ENCODE results near the gene SEC11C. TPM values are rescaled to one million over a fixed set of nuclear protein-coding genes. Genes with fewer than 3 reads are reported as not detected.

SEC11C gene
- total RNA-seq, 6 donors from 2014 or later: 12.6 to 78.3 (median 63.0) TPM

DNA sequence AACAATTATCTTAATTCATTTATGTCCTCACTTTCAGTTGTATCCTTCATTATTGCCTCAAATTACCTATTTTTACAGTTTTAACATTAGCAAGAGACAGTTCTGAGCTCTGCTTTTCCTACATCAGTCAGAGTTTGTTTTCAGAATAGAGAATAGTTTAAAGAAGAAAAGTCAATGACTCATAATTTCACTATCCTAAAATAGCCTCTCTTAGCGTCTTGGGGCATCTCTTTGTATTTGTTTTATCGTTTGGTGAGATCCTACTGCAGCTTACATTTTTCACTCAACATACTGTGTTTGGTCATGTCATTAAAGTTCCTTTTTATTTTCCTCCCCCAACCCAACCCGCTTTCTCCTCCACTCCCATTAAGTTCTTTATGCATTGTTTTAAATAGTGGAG, 3.8 kb downstream of the SEC11C start:
- ATAC-seq (ENCODE audit: low FRiP score in 2 of 2) (no peak), DNase-seq (no peak)
- Histone ChIP-seq H3K27me3 (no peaks in the 10 kb centered on the region), H3K9me3 (no peaks in the 10 kb centered on the region), H3K4me1 (peaks cover 7 to 29% (median 17%) of the 10 kb centered on the region in 4 donors), H3K27ac (no peak overlapping the region), H3K4me3 (no peak overlapping the region), H3K36me3 (no peaks in the 10 kb centered on the region)
- no peak for TF ChIP-seq EP300 (IDR thresholded peaks at IDR 0.05)
- no peak for TF ChIP-seq CTCF (IDR thresholded peaks at IDR 0.05)
- TF ChIP-seq POLR2A (IDR thresholded peaks at IDR 0.05): no peak
- TF ChIP-seq POLR2AphosphoS5 (IDR thresholded peaks at IDR 0.05): no peak
- WGBS, 2 donors: 50 to 66% methylated on average over 3 of the region's 3 CpGs

- H3K27me3 ChIP-seq: no peaks in the 10 kb centered on the region
- peaks cover 7 to 25% (median 15%) of the 10 kb centered on the region in 4 donors for H3K4me1 ChIP-seq
- H3K27ac ChIP-seq: no peak overlapping the region
- no peak for TF ChIP-seq CTCF (IDR thresholded peaks at IDR 0.05)
- TF ChIP-seq EP300 (IDR thresholded peaks at IDR 0.05): no peak
- no peak for TF ChIP-seq POLR2AphosphoS5 (IDR thresholded peaks at IDR 0.05)
- TF ChIP-seq POLR2A (IDR thresholded peaks at IDR 0.05): no peak
- DNase-seq (no peak), ATAC-seq (ENCODE audit: low FRiP score in 2 of 2) (no peak)
- H3K4me3 ChIP-seq: no peak overlapping the region
- peaks cover 0 to 3% (median 1%) of the 10 kb centered on the region in 4 donors for H3K36me3 ChIP-seq
- no peaks in the 10 kb centered on the region for H3K9me3 ChIP-seq
Observed at GRCh38 chr18:59144483-59144882, 4.8 kb downstream of the SEC11C start.

DNA sequence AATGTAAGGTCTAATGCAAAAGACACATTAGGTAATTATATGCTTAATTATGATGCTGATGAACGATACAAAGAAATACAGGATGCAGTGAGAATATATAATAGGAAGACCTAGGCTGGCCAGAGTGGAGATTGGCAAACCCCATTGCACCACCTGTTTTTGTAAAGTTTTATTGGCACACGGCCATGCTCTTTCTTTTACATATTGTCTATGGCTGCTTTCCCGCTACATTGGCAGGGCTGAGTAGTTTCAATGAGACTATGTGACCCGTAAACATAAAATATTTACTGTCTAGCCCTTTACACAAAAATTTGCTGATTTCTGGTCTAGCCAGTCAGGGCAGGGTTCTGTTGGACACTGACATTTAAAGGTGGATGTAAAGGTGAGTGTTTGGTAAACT, 5.4 kb downstream of the SEC11C start:
- Histone ChIP-seq H3K27ac (no peak overlapping the region), H3K4me3 (no peak overlapping the region), H3K9me3 (no peaks in the 10 kb centered on the region), H3K27me3 (no peaks in the 10 kb centered on the region), H3K4me1 (peaks cover 7 to 25% (median 15%) of the 10 kb centered on the region in 4 donors), H3K36me3 (peaks cover 0 to 9% (median 2%) of the 10 kb centered on the region in 4 donors)
- TF ChIP-seq POLR2AphosphoS5 (IDR thresholded peaks at IDR 0.05) (no peak), POLR2A (IDR thresholded peaks at IDR 0.05) (no peak), EP300 (IDR thresholded peaks at IDR 0.05) (no peak), CTCF (IDR thresholded peaks at IDR 0.05) (no peak)
- 77 to 89% methylated on average over 4 of the region's 4 CpGs for WGBS, 2 donors
- DNase-seq (no peak), ATAC-seq (ENCODE audit: low FRiP score in 2 of 2) (no peak)

DNA sequence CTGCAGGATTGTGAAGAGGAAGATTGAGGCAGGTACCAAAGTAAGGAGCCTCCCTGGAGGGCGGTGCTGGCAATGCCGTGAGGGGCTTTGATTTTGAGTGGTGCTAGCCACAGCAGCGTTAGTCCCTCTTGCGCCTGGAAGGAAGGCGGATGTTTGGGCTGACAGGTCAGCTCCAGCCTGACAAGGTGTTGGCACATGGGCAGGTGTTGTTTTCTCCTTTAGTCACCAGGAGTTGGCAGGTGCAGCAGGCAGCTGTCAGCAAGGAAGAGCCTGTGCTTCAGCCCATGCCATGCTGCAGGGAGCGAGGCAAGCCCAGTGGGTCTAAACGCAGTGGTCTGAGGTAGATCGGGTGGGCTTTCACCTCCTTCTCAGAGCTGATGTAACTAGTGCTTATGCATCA, 8.5 kb downstream of the SEC11C start:
- peaks cover 0 to 35% (median 7%) of the 10 kb centered on the region in 4 donors for H3K36me3 ChIP-seq
- DNase-seq (no peak), ATAC-seq (ENCODE audit: low FRiP score in 2 of 2) (no peak)
- no peaks in the 10 kb centered on the region for H3K9me3 ChIP-seq
- H3K27me3 ChIP-seq: no peaks in the 10 kb centered on the region
- H3K27ac ChIP-seq: no peak overlapping the region
- 90 to 92% methylated on average over 5 to 8 of the region's 8 CpGs for WGBS, 2 donors
- TF ChIP-seq POLR2A (IDR thresholded peaks at IDR 0.05): no peak
- TF ChIP-seq CTCF (IDR thresholded peaks at IDR 0.05): no peak
- no peak for TF ChIP-seq EP300 (IDR thresholded peaks at IDR 0.05)
- no peak overlapping the region for H3K4me3 ChIP-seq
- H3K4me1 ChIP-seq: peaks cover 0 to 6% (median 2%) of the 10 kb centered on the region in 4 donors

GRCh38 chr18:59149007-59149406, 9.3 kb downstream of the SEC11C start:
- TF ChIP-seq POLR2AphosphoS5 (IDR thresholded peaks at IDR 0.05): no peak
- no peak for TF ChIP-seq EP300 (IDR thresholded peaks at IDR 0.05)
- no peak for TF ChIP-seq POLR2A (IDR thresholded peaks at IDR 0.05)
- no peak for TF ChIP-seq CTCF (IDR thresholded peaks at IDR 0.05)
- no peaks in the 10 kb centered on the region for H3K27me3 ChIP-seq
- H3K36me3 ChIP-seq: peaks cover 0 to 39% (median 10%) of the 10 kb centered on the region in 4 donors
- H3K4me3 ChIP-seq: no peak overlapping the region
- no peak for ATAC-seq (ENCODE audit: low FRiP score in 2 of 2)
- WGBS, 2 donors: 83 to 96% methylated on average over 1 to 2 of the region's 2 CpGs
- no peak for DNase-seq
- no peaks in the 10 kb centered on the region for H3K9me3 ChIP-seq
- peaks cover 0 to 6% (median 2%) of the 10 kb centered on the region in 4 donors for H3K4me1 ChIP-seq
- no peak overlapping the region for H3K27ac ChIP-seq
